Activated effector memory CD4-positive, alpha-beta T cell treated with anti-CD3 and anti-CD28 coated beads, Interleukin-2, amount 50 U/mL, for 16 hours (primary cell): ENCODE measurements around the gene WWOX.
"Not testable (repeated sequence)": the region's sequence is repeated elsewhere in the genome, so short reads cannot be mapped to it uniquely, and the experiment has no call there.

Source experiments
- DNase-seq: peaks from one replicate; pipeline ENCODE4 v3.0.0-alpha.2; 2020

WWOX gene

GRCh38 chr16:78506367-78507193 is 407.1 kb downstream of the WWOX start:
- no peak for DNase-seq

GRCh38 chr16:78507576-78507975 is 408.1 kb downstream of the WWOX start:
- no peak for DNase-seq

GRCh38 chr16:78509965-78510364 is 410.5 kb downstream of the WWOX start:
- no peak for DNase-seq

- no peak for DNase-seq
Measured at GRCh38 chr16:78510496-78510895, 411.0 kb downstream of the WWOX start.

GRCh38 chr16:78513838-78514237 is 414.4 kb downstream of the WWOX start:
- DNase-seq, result no peak

- DNase-seq, result not testable (repeated sequence)
Measured at GRCh38 chr16:78514888-78515287, 415.4 kb downstream of the WWOX start.

GRCh38 chr16:78515421-78515820 is 416.0 kb downstream of the WWOX start:
- DNase-seq, result no peak

- no peak for DNase-seq
Measured at GRCh38 chr16:78516006-78516736, 416.7 kb downstream of the WWOX start.

- DNase-seq, result no peak
Measured at GRCh38 chr16:78519896-78520295, 420.4 kb downstream of the WWOX start.

- no peak for DNase-seq
Measured at GRCh38 chr16:78520470-78520869, 421.0 kb downstream of the WWOX start.

GRCh38 chr16:78522327-78522726 is 422.9 kb downstream of the WWOX start:
- DNase-seq, result no peak

- DNase-seq, result no peak
Measured at GRCh38 chr16:78523212-78523985, 423.9 kb downstream of the WWOX start.

GRCh38 chr16:78524066-78524595 is 424.7 kb downstream of the WWOX start:
- DNase-seq, result no peak

GRCh38 chr16:78528265-78528664 is 428.8 kb downstream of the WWOX start:
- DNase-seq, result no peak

- DNase-seq, result no peak
Measured at GRCh38 chr16:78529881-78530280, 430.4 kb downstream of the WWOX start.

GRCh38 chr16:78530283-78530682 is 430.8 kb downstream of the WWOX start:
- DNase-seq, result no peak

- no peak for DNase-seq
Measured at GRCh38 chr16:78535098-78535497, 435.6 kb downstream of the WWOX start.

GRCh38 chr16:78537511-78537910 is 438.1 kb downstream of the WWOX start:
- no peak for DNase-seq

GRCh38 chr16:78538292-78538691 is 438.8 kb downstream of the WWOX start:
- DNase-seq, result no peak

- DNase-seq, result no peak
Measured at GRCh38 chr16:78538919-78539318, 439.5 kb downstream of the WWOX start.

- DNase-seq, result no peak
Measured at GRCh38 chr16:78542419-78542818, 443.0 kb downstream of the WWOX start.

- no peak for DNase-seq
Measured at GRCh38 chr16:78543023-78543422, 443.6 kb downstream of the WWOX start.

GRCh38 chr16:78549366-78549765 is 449.9 kb downstream of the WWOX start:
- no peak for DNase-seq
